ENCODE measurements around the gene CHPF. TPM values are rescaled to one million over a fixed set of nuclear protein-coding genes. Genes with fewer than 3 reads are reported as not detected.

CHPF gene
- total and polyA plus RNA-seq, 2 donors (not counting 1 experiment from before 2014, with no cell fraction given): 1.3 to 5.2 TPM

DNA sequence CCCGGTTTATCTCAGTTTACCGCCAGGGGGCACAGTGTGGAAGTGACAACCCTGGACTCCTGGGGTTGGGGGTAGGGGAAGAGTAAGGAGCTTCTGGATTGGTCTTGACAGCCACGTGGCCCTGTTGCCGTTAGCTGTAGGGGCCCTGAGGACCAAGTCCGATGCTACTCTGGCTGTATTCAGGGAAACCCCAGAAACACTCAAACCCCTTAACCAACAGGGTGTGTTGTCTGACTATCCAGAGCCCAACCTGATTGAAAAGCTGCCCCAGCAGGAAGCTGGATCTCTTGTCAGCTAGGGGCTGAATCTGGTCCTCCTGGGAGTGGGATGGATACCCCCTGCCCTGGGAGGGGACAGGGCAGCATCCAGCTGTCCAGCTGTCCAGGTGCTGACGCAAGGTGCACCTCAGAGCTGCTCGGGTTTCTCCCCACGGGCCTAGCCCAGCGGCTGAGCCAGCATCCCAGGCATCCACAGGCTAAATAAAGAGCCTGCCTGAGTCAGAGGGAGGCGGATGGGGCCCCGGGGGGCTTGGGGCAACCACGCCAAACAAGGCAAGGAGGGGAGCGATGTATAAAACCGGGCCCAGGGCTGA, 48.0 kb downstream of the CHPF start:
- H4K20me1 ChIP-seq (ENCODE audit: control insufficient read depth, insufficient read depth, low read length, poor library complexity, severe bottlenecking): no peaks in the 10 kb centered on the region
- no peak overlapping the region for H3K4me2 ChIP-seq (replicated peaks; ENCODE audit: low read depth, low read length, poor library complexity, severe bottlenecking)
- DNase-seq: peak; percentile 66
- no peak overlapping the region for H3K27ac ChIP-seq (ENCODE audit: low read length in 2 of 2)
- ChIA-PET POLR2A (interaction anchor here (0.6 kb wide), 1 partner anchor 688 kb away, joined by 4 read pairs; no protein-coding TSS in a partner anchor), CTCF (interaction anchor here (0.8 to 10.4 kb wide), 14 partner anchors 8 to 147 kb away, joined by 3 to 123 read pairs (median 4); no protein-coding TSS in a partner anchor)
- H3K4me3 ChIP-seq (ENCODE audit: control extremely low read depth in 1 of 5, extremely low read depth in 1 of 5, insufficient read depth in 1 of 5, low read depth in 2 of 5, low read length in 4 of 5): no peak overlapping the region
- H3K4me3 Mint-ChIP-seq: no peak overlapping the region
- H3K27me3 ChIP-seq (replicated peaks in 1 of 4; ENCODE audit: control extremely low read depth in 1 of 4, control insufficient read depth in 3 of 4, insufficient read depth in 4 of 4, low read length in 3 of 4): peaks cover 0 to 67% (median 32%) of the 10 kb centered on the region in 4 experiments
- no peak overlapping the region for H3K9ac ChIP-seq (ENCODE audit: low read length)
- peaks cover 38% of the 10 kb centered on the region in 2 donors for H3K4me1 ChIP-seq (ENCODE audit: control insufficient read depth in 2 of 2, insufficient read depth in 2 of 2, low read length in 2 of 2)
- intact Hi-C loops (cut with micrococcal nuclease): loop anchor here (1.0 to 5.0 kb wide), 4 partner anchors 35 to 1223 kb away; partner anchors contain the start of genes AAMP, CNPPD1, DNAJB2 and PNKD
- H3K9me3 ChIP-seq (ENCODE audit: control extremely low read depth in 1 of 3, control insufficient read depth in 2 of 3, insufficient read depth in 1 of 3, low read length in 2 of 3): peaks cover 0 to 21% (median 0%) of the 10 kb centered on the region in 3 donors
- ATAC-seq (ENCODE audit: low read depth): no peak
- H2AFZ ChIP-seq (ENCODE audit: insufficient read depth, low read depth, low read length, poor library complexity, severe bottlenecking): no peak overlapping the region
- peaks cover 19% of the 10 kb centered on the region for H3K79me2 ChIP-seq (ENCODE audit: control insufficient read depth, insufficient read depth, low read length)
- peaks cover 51% of the 10 kb centered on the region for H3K27me3 Mint-ChIP-seq
- H3K36me3 ChIP-seq (replicated peaks in 1 of 2; ENCODE audit: control extremely low read depth in 1 of 2, control insufficient read depth in 1 of 2, extremely low read depth in 1 of 2, insufficient read depth in 2 of 2, low read length in 1 of 2): no peaks in the 10 kb centered on the region
- peaks cover 32% of the 10 kb centered on the region for H3K4me1 Mint-ChIP-seq
- H3K9me3 Mint-ChIP-seq (ENCODE audit: insufficient read depth): no peaks in the 10 kb centered on the region
- 35% methylated on average over 11 of the region's 14 CpGs for WGBS (ENCODE audit: insufficient coverage)
- peak; percentile 60 for TF ChIP-seq CTCF (IDR thresholded peaks at IDR 0.05)
- TF ChIP-seq EZH2 (IDR thresholded peaks at IDR 0.05; ENCODE audit: borderline replicate concordance, insufficient read depth, low read depth, low read length, poor library complexity, severe bottlenecking): no peak
- no peak overlapping the region for H3K27ac Mint-ChIP-seq

- POLR2A ChIA-PET: interaction anchor here (0.6 kb wide), 1 partner anchor 687 kb away, joined by 4 read pairs; no protein-coding TSS in a partner anchor
Observed at GRCh38 chr2:219494952-219495530, 48.6 kb downstream of the CHPF start.

More at GRCh38 chr2:219494952-219495530, 48.6 kb downstream of the CHPF start:
- peaks cover 0 to 69% (median 33%) of the 10 kb centered on the region in 4 experiments for H3K27me3 ChIP-seq (replicated peaks in 1 of 4; ENCODE audit: control extremely low read depth in 1 of 4, control insufficient read depth in 3 of 4, insufficient read depth in 4 of 4, low read length in 3 of 4)
- H3K27me3 Mint-ChIP-seq: peaks cover 52% of the 10 kb centered on the region
- CTCF ChIA-PET: interaction anchor here (0.8 to 10.4 kb wide), 13 partner anchors 9 to 148 kb away, joined by 3 to 123 read pairs (median 4); no protein-coding TSS in a partner anchor
- H2AFZ ChIP-seq (ENCODE audit: insufficient read depth, low read depth, low read length, poor library complexity, severe bottlenecking): no peak overlapping the region
- peaks cover 19% of the 10 kb centered on the region for H3K79me2 ChIP-seq (ENCODE audit: control insufficient read depth, insufficient read depth, low read length)
- ATAC-seq (ENCODE audit: low read depth): no peak
- no peak overlapping the region for H3K27ac Mint-ChIP-seq
- no peak overlapping the region for H3K27ac ChIP-seq (ENCODE audit: low read length in 2 of 2)
- intact Hi-C loops (cut with micrococcal nuclease): loop anchor here (1.0 to 5.0 kb wide), 4 partner anchors 35 to 1223 kb away; partner anchors contain the start of genes AAMP, CNPPD1, DNAJB2 and PNKD
- H3K4me2 ChIP-seq (replicated peaks; ENCODE audit: low read depth, low read length, poor library complexity, severe bottlenecking): no peak overlapping the region
- no peak overlapping the region for H3K4me3 Mint-ChIP-seq
- DNase-seq: no peak
- no peak overlapping the region for H3K9ac ChIP-seq (ENCODE audit: low read length)
- H4K20me1 ChIP-seq (ENCODE audit: control insufficient read depth, insufficient read depth, low read length, poor library complexity, severe bottlenecking): no peaks in the 10 kb centered on the region
- peaks cover 0 to 21% (median 0%) of the 10 kb centered on the region in 3 donors for H3K9me3 ChIP-seq (ENCODE audit: control extremely low read depth in 1 of 3, control insufficient read depth in 2 of 3, insufficient read depth in 1 of 3, low read length in 2 of 3)
- H3K4me1 Mint-ChIP-seq: peaks cover 30% of the 10 kb centered on the region
- peaks cover 38% of the 10 kb centered on the region in 2 donors for H3K4me1 ChIP-seq (ENCODE audit: control insufficient read depth in 2 of 2, insufficient read depth in 2 of 2, low read length in 2 of 2)
- no peak for TF ChIP-seq EZH2 (IDR thresholded peaks at IDR 0.05; ENCODE audit: borderline replicate concordance, insufficient read depth, low read depth, low read length, poor library complexity, severe bottlenecking)
- TF ChIP-seq CTCF (IDR thresholded peaks at IDR 0.05): no peak
- whole genome bisulfite sequencing (ENCODE audit: insufficient coverage): 14% methylated on average over 7 of the region's 10 CpGs
- no peak overlapping the region for H3K4me3 ChIP-seq (ENCODE audit: control extremely low read depth in 1 of 5, extremely low read depth in 1 of 5, insufficient read depth in 1 of 5, low read depth in 2 of 5, low read length in 4 of 5)
- no peaks in the 10 kb centered on the region for H3K36me3 ChIP-seq (replicated peaks in 1 of 2; ENCODE audit: control extremely low read depth in 1 of 2, control insufficient read depth in 1 of 2, extremely low read depth in 1 of 2, insufficient read depth in 2 of 2, low read length in 1 of 2)
- no peaks in the 10 kb centered on the region for H3K9me3 Mint-ChIP-seq (ENCODE audit: insufficient read depth)

All from B cell (primary cell).